GM19372 (cell line): ENCODE data around the gene ATP6V1G3.
"Not testable (repeated sequence)": the region's sequence is repeated elsewhere in the genome, so short reads cannot be mapped to it uniquely, and the experiment has no call there.

ENCODE experiments used
- ATAC-seq: cut with Tn5 transposase; IDR thresholded peaks from one replicate; pipeline ENCODE4 v1.9.1; 2021; ENCODE audit warnings: mild to moderate bottlenecking, low read depth, moderate library complexity; ENCODE audit not compliant: unreplicated experiment

The ATP6V1G3 gene

DNA sequence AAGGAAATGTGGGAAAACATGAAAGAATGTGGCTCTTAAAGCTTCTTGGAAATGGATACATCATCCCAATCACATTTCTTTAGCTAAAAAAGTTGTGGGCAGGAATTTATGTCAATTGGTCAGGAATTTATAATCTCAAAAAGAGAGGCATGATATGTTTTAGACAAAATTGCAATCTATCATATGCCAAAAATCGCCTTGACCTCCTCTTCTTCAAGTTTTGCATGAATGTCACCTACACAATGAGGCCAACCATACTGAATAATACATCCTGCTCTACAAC is 42.4 kb downstream of the ATP6V1G3 start:
- ATAC-seq: no peak

DNA sequence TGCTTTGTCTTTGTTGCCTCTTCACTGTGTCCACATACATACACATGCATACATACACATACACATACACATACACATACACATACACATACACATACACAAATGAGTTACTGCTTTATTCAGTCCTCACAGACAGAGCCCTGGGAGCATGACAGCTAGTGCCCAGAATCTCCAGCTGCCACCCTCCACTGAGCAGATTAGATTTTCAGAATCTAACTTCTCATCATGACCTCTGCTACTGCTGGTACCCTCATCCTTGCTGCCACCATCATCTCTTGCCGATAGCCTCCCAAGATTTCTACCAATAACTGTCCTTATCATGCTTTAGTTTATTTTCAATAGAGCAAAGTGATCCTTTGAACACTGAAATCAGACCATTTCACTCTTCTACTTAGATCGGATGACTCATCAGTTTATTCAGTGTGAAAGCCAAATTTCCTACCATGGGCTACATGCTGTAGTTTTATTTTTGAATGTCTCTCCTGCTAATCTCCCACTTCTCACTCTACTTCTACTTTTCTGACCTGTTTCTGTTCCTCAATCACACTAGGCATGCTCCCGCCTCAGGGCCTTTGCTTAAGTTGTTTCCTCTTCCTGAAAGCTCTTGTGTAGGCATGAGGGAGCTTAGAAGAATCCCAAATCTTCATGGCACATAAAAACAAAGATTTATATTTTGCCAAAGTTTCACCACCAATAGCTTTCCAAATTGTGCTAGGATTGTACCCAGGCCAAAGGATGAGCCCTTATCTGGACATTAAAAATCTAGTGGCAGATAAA is 43.0 kb downstream of the ATP6V1G3 start:
- no peak for ATAC-seq

DNA sequence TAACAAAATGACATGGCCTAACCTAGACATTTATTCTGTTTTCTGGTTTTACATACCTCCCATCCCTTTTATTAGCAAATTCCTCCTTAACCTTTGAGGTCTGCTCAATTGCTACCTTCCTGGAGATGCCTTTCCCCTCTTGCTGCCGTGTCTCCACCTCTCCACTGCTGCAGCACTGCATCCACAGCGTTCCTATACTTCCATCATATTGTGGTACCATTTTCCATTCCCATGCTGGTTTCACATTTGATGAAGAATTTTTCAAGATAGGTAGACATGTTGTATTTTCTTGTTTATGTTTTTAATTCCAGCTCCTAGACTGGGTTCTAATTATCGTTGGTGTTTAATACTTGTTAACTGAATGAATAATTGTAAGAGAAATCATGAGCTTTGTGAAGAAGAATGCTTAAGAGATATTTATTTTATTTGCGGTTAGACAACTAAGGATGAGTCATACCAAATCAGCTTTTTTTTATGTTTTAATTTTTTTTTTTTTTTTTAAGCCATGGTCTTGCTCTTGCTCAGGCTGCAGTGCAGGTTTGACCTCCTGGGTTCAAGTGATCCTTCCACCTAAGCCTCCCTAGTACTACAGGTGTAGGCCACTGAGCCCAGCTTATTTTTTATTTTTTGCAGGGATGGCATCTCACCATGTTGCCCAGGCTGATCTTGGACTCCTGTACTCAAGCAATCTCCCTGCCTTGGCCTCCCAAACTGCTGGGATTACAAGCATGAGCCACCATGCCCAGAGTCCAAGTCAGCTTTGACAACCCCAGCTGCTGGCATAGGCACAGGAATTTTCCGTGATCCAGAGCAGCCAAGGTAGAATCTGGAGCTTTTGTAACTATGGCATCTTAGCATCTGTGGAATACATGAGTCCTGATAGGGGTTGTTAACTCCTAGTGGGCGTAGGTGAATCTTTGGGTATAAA is 44.0 kb downstream of the ATP6V1G3 start:
- ATAC-seq: no peak

DNA sequence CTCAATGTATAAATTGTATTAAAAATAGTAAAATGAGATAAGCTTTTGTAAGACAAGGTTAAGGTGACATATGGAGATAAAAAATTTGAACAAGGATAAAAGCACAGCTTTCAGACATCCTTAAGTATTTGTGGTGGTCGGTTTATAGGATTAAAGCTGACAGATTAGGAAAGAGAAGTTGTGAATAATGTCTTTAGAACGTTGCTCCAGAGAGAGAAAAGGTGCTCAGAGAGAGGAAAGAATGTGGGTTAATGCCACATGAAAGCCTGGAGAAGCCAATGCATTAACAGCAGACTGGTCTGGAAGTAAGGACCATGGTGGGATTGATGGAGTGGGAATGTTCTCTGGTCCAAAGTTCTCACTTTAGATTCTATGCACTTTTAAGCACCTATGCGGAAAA is 44.8 kb downstream of the ATP6V1G3 start:
- ATAC-seq: no peak

DNA sequence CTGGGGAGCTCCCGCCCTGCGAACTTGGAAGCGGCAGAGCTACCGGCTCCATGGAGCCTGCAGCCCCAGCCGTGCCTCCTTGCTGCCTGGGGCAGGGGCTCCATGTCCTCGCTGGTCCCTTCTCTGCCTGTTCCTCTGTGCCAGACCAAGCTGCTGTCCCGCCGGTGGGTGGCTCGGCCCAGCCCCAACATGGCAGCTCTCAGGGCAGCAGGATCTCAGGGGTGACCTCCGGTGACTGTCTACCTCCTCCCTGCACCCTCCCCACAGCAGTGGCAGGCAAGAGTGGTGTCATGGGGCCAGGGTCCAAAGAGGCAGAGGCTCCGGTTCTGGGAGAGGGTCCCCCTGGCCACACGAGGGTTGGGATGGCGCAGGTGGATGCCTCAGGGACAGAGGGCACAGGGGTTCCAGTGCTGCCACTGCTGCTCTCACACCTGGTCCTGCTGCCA is 45.8 kb downstream of the ATP6V1G3 start:
- ATAC-seq: no peak

DNA sequence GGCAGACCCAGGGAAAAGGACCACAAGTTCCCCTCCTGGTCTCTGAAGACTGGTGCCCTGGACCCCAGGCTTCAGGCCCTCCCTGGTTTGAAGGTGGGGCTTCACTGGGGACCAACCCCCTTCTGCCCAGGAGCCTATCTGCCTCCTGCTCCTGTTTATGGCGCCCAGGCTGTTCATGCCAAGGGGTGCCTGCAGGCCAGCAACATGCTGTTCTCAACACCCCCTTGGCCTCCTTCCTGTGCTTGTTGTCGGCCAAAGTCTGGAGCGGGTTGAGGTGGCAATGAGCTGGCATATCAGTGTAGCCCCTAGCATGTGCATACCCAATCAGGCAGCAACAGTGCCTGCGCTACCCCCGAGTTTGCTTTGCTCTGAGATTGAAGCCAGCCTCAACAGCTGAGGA is 46.3 kb downstream of the ATP6V1G3 start:
- ATAC-seq: no peak

DNA sequence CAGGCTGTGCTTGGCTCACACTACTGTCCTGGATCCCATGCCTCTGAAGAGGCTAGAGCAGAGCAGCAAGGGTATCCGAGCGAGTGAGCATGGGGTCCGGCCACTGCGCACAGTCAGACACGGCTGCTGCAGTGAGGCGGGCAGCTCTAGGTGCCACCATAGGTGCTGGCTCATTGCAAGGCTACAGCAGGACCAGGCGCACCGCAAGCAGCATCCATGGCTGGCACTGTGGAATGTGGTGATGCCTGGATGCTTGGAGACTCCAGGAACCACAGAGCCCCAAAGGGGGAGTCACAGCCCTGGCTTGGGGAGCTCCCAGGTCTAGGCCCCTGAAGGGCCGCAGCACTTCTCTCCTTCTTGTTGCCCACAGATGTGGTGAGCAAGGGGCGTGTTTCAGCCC is 47.2 kb downstream of the ATP6V1G3 start:
- ATAC-seq: no peak

DNA sequence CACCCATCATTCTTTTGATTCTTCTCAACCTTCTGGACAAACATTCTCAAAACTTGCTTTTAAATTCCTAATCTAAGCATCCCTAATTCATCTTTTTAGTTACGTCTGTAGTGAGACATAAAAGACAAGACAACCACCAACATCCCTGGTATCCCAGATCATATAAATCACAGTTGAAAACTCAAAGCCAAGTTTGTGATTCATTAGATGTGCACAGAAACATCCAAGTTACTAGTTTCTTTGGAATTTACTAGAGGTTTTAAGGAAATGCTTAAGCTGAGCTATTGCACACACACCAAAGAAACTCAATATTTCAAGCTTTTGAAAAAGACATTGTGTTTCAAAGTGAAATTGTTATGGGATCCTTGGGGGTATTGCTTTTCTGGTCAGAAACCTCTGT is 47.6 kb downstream of the ATP6V1G3 start:
- ATAC-seq: no peak

DNA sequence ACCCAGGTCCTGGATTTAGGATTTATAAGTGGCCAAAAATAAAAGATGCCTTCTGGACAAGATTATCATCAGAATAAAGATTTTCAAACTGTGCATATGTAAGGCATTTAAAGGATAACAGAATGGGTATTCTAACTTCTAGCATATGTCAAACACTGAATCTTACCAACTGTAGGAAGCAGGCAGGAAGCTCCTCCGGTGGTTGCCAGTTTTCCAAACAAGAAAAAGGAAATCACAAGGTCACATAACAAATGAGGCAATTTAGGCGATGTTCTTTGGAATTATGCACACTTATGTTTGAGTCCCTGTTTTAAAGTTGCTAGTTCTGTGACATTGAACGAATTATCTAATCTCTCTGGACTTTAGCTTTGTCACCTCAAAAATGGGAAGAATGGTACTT is 48.9 kb downstream of the ATP6V1G3 start:
- no peak for ATAC-seq

DNA sequence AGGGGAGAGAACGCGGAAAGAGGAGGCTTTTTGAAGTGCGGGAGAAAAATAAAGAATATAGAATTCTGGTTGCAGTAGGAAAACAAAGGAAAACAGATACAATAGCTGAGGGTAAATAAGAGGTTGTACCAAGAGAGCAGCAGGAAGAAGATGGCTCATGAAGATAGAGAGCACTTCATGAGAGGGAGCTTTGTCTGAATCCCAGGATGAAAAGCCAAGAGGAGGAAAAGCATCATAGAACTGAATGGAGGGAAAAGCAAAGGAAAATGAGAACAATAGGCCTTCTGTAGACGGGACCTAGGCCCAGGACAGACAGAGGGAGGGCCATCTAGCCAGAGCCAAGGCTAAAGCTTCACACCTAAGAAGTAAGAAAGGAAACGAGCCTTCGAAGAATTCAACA is 49.5 kb downstream of the ATP6V1G3 start:
- ATAC-seq: no peak

DNA sequence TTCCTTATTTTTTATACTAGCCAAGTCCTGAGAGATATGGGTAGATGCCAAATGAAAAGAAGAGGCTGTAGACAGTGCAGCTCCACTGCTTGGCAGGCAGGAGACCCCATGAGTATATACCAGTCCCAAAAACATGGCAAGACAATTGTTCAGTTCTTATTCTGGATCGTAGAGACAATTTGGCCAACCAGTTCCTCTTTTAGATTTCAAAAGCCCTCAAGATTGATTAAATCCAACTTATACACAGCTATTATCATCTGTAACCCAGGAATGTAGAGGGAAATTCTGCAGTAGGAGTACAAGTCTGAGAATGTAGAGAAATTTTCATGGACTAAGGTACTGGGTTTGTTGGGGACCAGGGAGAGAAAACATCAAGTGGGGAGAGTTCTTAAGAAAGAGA is 50.3 kb downstream of the ATP6V1G3 start:
- ATAC-seq: no peak

DNA sequence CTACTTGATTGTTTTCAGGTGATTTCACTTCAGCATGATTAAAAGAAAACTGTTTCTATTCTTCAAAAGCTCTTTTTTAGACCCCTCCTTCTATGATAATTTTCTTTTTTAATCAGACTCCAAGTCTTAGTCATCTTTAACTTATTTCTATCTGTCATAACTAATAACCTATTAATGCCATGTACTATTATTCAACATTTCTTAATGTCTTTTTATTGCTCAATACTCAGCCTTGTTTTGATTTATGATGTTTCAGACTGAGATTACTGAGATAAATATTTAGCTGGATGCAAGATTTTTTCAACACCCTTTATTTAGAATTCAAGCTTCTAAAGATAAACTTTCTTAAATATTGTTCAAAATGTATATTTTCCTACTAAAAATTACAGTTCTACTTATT is 53.6 kb downstream of the ATP6V1G3 start:
- ATAC-seq: no peak

DNA sequence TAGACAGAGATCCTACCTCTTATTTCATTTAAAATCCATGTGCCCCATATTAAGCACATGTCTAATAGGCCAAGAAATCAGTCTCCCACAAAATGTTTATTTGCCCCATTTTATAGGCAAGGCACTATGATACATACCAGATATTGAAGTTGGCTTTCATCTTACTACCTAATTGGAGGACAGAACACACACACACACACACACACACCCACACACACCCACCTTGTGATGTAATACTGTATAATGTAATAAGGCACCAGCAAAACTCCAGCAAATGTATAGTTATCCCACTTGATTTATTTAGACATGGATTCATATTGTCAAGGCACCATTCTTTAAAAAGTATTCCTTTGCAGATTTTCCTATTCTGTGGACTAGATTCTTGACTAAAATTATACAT is 56.8 kb downstream of the ATP6V1G3 start:
- ATAC-seq: no peak

DNA sequence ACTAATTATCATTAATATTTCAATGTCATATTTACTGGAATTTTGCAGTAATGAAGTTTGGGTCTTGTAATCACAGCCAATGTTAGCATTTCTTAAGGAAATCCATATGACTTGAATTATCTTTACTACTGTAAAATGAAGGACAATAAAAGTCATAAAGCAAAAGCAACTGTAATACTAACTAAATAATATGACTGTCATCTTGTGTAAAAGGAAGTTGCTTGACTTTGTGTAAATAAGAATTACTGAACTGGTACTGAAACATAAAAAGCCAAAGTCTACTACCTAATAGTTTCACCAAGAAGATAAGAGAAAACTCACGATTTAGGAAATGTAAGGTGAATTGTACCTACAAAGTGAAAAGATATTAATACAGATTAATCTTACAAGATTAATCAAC is 57.5 kb downstream of the ATP6V1G3 start:
- ATAC-seq: no peak

DNA sequence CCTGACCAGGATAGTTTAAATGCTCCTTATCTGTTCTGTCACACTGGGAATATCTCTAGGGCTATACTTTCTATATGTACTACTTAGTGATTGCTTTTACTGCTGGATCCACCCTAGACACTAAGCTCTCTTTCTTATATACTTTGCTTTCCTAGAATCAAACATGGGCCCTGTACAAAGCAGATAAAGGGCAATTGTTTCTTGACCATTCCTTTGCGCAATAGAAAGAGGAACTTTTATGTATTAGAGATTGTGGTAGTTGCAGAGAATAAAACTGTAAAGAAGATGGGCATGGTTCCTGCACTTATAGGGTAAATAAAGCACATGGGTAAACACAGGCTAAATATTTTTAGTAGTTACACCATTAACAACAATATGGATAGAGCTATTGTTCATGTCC is 58.8 kb downstream of the ATP6V1G3 start:
- no peak for ATAC-seq

DNA sequence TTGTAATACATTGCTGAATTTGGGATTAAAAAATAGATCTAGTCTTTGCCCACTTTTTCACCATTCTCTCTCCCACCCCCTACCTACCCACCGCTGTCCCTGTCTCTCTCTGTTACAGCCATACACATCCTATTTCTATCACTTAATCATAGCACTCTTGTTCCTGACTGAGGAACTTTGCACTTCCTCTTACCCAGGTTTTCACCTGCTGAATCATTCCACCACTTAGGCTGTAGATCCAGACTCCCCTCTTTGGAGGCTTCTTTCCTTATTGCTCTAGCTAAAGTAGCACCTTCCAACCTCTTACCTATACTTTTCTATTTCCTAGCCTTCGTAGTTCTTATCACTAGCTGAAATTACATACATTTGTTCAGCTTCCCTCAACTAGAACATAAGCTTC is 59.6 kb downstream of the ATP6V1G3 start:
- ATAC-seq: no peak

DNA sequence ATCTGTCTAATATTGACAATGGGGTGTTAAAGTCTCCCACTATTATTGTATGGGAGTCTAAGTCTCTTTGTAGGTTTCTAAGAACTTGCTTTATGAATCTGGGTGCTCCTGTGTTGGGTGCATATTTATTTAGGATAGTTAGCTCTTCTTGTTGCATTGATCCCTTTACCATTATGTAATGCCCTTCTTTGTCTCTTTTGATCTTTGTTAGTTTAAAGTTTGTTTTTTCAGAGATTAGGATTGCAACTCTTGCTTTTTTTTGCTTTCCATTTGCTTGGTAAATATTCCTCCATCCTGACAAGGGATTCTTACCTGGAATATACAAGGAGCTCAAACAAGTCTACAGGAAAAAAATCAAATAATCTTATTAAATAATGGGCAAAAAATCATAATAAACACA is 63.1 kb downstream of the ATP6V1G3 start:
- ATAC-seq: not testable (repeated sequence)
